Activated naive CD4-positive, alpha-beta T cell treated with anti-CD3 and anti-CD28 coated beads for 36 hours (primary cell): ENCODE results near the gene CATSPER1. TPM values are rescaled to one million over a fixed set of nuclear protein-coding genes. Genes with fewer than 3 reads are reported as not detected.

ENCODE experiments used
- CTCF ChIA-PET: fragments of 350-600 bp; sonication (Branson Sonifier 250); formaldehyde crosslinking; loops from one replicate; lab custom pipeline; 2021; ENCODE audit warnings: antibody characterized with exemption; lab: Charles Lee
- DNase-seq: peaks from one replicate; pipeline ENCODE4 v3.0.0-alpha.2; 2020
- H3K27ac Mint-ChIP-seq: one replicate; pipeline ENCODE4 v1.8.0; 2021; ENCODE audit warnings: mild to moderate bottlenecking, mixed read lengths
- H3K27me3 Mint-ChIP-seq: one replicate; pipeline ENCODE4 v1.8.0; 2021; ENCODE audit warnings: low read depth, mixed read lengths
- H3K36me3 Mint-ChIP-seq: one replicate; pipeline ENCODE4 v1.8.0; 2021; ENCODE audit warnings: low read depth, mixed read lengths
- H3K4me1 Mint-ChIP-seq: one replicate; pipeline ENCODE4 v1.8.0; 2021; ENCODE audit warnings: low read depth, mixed read lengths
- H3K4me3 Mint-ChIP-seq: one replicate; pipeline ENCODE4 v1.8.0; 2021; ENCODE audit warnings: mild to moderate bottlenecking, moderate library complexity, mixed read lengths
- H3K9me3 Mint-ChIP-seq: one replicate; pipeline ENCODE4 v1.8.0; 2021; ENCODE audit warnings: mixed read lengths
- intact Hi-C: fragments of 100-400 bp; cut with micrococcal nuclease; formaldehyde crosslinking; loops from one replicate; pipeline ENCODE4 v1.15.1; 2023
- total RNA-seq, 2 experiments: library from RNA; stranded (reverse); gene quantifications; one replicate each; pipeline ENCODE4 v1.2.3, GENCODE V29; 2021

CATSPER1 gene
- total RNA-seq, 2 experiments from 2014 or later = not detected

GRCh38 chr11:66067640-66068039 lies 41.4 kb upstream of the CATSPER1 start:
- Mint-ChIP-seq H3K4me3 (no peak overlapping the region), H3K27me3 (no peaks in the 10 kb centered on the region)

DNA sequence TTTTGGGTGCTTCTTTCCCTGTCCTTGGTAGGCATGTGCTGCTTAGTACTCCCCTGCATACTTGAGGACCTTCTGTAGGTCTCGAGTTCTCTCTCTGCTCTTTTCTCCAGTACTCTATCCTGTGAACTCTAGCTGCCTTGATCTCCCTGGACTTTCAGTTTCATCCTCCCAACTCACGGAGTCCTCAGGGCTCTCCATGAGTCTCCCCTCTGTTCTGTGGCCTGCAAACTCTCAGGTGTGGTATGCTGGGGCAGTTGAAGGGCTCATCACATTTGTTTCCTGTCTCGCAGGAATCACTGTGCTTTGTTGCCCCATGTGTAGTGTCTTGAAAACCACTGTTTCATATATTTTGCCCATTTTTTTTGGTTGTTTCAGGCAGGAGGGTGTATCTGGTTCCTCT lies 40.5 kb upstream of the CATSPER1 start:
- H3K27me3 Mint-ChIP-seq = no peaks in the 10 kb centered on the region
- CTCF ChIA-PET = interaction anchor here (0.6 to 6.4 kb wide), 10 partner anchors 13 to 134 kb away, joined by 3 to 61 read pairs (median 16); partner anchors contain the start of genes BANF1 and SF3B2
- DNase-seq = no peak
- H3K36me3 Mint-ChIP-seq = peaks cover 58% of the 10 kb centered on the region
- H3K9me3 Mint-ChIP-seq = no peaks in the 10 kb centered on the region
- H3K4me3 Mint-ChIP-seq = no peak overlapping the region
- intact Hi-C loops = no loop called here
- peak overlapping the region; percentile 82 for H3K27ac Mint-ChIP-seq
- H3K4me1 Mint-ChIP-seq = peaks cover 60% of the 10 kb centered on the region

More at GRCh38 chr11:66067640-66068039, 41.4 kb upstream of the CATSPER1 start:
- DNase-seq = no peak
- CTCF ChIA-PET = interaction anchor here (1.0 to 6.4 kb wide), 26 partner anchors 9 to 158 kb away, joined by 3 to 61 read pairs (median 6); partner anchors contain the start of genes BANF1 and SF3B2
- H3K27ac Mint-ChIP-seq = peak overlapping the region; percentile 97
- peaks cover 64% of the 10 kb centered on the region for H3K4me1 Mint-ChIP-seq
- intact Hi-C loops = loop anchor here (1.0 to 2.0 kb wide), 2 partner anchors 59 to 67 kb away; no protein-coding TSS in a partner anchor
- H3K9me3 Mint-ChIP-seq = no peaks in the 10 kb centered on the region
- peaks cover 60% of the 10 kb centered on the region for H3K36me3 Mint-ChIP-seq

- Mint-ChIP-seq H3K27ac (peak overlapping the region; percentile 68), H3K36me3 (peaks cover 73% of the 10 kb centered on the region), H3K9me3 (no peaks in the 10 kb centered on the region), H3K4me3 (no peak overlapping the region), H3K4me1 (peaks cover 78% of the 10 kb centered on the region), H3K27me3 (no peaks in the 10 kb centered on the region)
- intact Hi-C loops = no loop called here
- no peak for DNase-seq
- CTCF ChIA-PET = interaction anchor here (1.0 to 5.2 kb wide), 3 partner anchors 9 to 19 kb away, joined by 3 to 37 read pairs (median 19); no protein-coding TSS in a partner anchor
Observed at GRCh38 chr11:66064571-66064970, 38.3 kb upstream of the CATSPER1 start.

GRCh38 chr11:66063900-66064299 lies 37.6 kb upstream of the CATSPER1 start:
- H3K36me3 Mint-ChIP-seq = peaks cover 73% of the 10 kb centered on the region
- no peak overlapping the region for H3K27ac Mint-ChIP-seq
- H3K27me3 Mint-ChIP-seq = no peaks in the 10 kb centered on the region
- no peak overlapping the region for H3K4me3 Mint-ChIP-seq
- intact Hi-C loops = no loop called here
- peaks cover 77% of the 10 kb centered on the region for H3K4me1 Mint-ChIP-seq
- no peaks in the 10 kb centered on the region for H3K9me3 Mint-ChIP-seq
- CTCF ChIA-PET = interaction anchor here (0.5 to 2.4 kb wide), 2 partner anchors 18 to 294 kb away, joined by 5 to 19 read pairs; no protein-coding TSS in a partner anchor
- no peak for DNase-seq

DNA sequence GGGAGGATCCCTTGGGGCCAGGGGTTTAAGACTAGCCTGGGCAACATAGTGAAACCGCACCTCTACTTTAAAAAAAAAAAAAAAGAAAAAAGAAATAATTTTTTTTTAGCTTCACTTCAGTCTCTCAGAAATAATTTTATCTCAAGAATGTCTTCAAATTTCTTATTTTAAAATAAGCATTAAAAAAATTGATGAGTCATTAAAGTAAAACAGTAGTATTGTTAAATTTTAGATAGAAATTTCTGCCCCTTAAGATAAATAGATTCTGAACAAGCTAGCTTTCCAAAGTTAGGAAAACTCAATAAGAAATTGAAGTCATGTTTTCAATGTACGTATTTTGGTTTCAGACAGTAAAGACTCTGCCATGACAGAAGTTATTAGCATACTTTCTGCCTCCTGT lies 36.1 kb upstream of the CATSPER1 start:
- DNase-seq = no peak
- intact Hi-C loops = no loop called here
- H3K27me3 Mint-ChIP-seq = no peaks in the 10 kb centered on the region
- H3K4me1 Mint-ChIP-seq = peaks cover 69% of the 10 kb centered on the region
- CTCF ChIA-PET = interaction anchor here (0.7 to 2.4 kb wide), 3 partner anchors 11 to 95 kb away, joined by 3 to 19 read pairs (median 4); no protein-coding TSS in a partner anchor
- peaks cover 71% of the 10 kb centered on the region for H3K36me3 Mint-ChIP-seq
- peak overlapping the region; percentile 69 for H3K27ac Mint-ChIP-seq
- H3K4me3 Mint-ChIP-seq = no peak overlapping the region
- no peaks in the 10 kb centered on the region for H3K9me3 Mint-ChIP-seq

DNA sequence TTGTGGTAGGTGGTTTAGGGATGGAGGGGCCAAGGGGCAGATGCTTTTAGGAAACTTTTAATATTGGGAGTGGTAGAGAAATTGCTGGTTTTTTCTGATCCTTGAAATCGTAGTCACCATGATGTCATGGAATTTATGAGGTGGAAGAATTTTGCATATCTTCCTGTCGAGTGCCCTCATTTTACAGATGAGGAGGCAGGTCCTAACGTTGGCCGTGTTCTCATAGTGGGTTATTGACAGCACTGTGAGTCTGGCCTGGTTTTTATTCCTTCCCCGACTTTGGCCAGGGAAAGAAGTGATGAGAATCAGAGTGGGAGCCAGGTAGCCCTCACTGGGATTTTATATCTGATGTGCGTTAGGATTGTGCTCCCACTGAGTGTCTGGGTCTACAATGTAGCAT lies 35.0 kb upstream of the CATSPER1 start:
- H3K4me1 Mint-ChIP-seq = peaks cover 60% of the 10 kb centered on the region
- peak overlapping the region; percentile 82 for H3K27ac Mint-ChIP-seq
- no peaks in the 10 kb centered on the region for H3K27me3 Mint-ChIP-seq
- H3K4me3 Mint-ChIP-seq = peak overlapping the region; percentile 10
- H3K9me3 Mint-ChIP-seq = no peaks in the 10 kb centered on the region
- DNase-seq = no peak
- CTCF ChIA-PET = no interaction called here
- intact Hi-C loops = no loop called here
- H3K36me3 Mint-ChIP-seq = peaks cover 74% of the 10 kb centered on the region

DNA sequence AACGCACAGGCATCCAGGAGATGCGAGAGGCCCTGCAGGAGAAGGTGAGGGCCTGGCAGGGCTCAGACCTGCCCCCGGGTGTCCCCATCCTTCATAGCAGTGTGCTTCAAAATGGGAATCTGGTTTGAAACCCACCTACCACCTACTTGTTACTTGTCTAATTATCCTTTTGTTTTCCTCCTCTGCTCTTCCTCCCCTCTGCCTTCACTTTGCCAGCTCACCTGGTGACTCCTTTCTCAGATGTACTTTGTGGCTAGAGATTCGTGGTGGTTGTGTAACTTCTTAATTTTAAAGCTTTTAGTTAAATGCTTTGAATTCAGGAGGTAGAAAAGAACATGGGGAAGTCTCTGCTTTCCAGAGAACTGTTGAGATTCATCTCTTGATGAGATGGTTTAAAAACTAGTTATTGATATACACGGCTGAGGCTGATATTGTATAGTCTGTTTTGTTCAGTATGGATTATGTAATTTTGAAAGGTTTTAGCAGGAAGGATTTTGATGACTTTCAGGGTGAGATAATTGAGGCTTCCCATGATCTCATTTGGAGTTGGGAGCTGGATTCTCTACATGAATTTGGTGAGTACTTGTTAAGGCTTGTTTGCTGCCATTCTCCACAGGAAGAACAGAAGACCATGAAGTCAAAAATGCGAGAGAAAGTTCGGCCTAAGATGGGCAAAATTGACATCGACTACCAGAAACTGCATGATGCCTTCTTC lies 33.8 kb upstream of the CATSPER1 start:
- Mint-ChIP-seq H3K27ac (peak overlapping the region; percentile 82), H3K36me3 (peaks cover 75% of the 10 kb centered on the region), H3K4me3 (no peak overlapping the region), H3K27me3 (no peaks in the 10 kb centered on the region), H3K4me1 (peaks cover 58% of the 10 kb centered on the region), H3K9me3 (no peaks in the 10 kb centered on the region)
- DNase-seq = no peak
- intact Hi-C loops = no loop called here
- CTCF ChIA-PET = interaction anchor here (1.1 to 2.6 kb wide), 5 partner anchors 8 to 175 kb away, joined by 3 to 18 read pairs (median 5); no protein-coding TSS in a partner anchor

DNA sequence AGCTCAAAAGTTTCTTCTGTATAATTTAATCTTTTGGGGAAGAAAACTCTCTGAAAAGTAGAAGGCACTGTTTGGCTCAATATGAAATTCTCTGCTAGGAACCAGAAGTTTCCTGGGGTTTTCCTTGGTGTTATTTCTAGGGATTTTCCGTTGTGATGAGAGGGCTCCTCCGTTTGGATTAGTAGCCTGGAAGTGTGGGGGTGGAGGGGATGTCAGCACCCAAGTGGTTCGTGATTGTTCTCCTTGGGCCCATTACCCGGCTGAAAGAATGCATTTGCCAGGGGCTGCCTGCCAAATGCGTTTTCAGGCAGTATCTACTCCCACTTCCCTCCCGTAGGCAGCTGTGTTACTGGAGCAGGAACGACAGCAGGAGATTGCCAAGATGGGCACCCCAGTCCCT lies 30.2 kb upstream of the CATSPER1 start:
- no peaks in the 10 kb centered on the region for H3K27me3 Mint-ChIP-seq
- intact Hi-C loops = no loop called here
- peaks cover 53% of the 10 kb centered on the region for H3K4me1 Mint-ChIP-seq
- H3K9me3 Mint-ChIP-seq = no peaks in the 10 kb centered on the region
- no peak for DNase-seq
- H3K27ac Mint-ChIP-seq = peak overlapping the region; percentile 31
- peaks cover 65% of the 10 kb centered on the region for H3K36me3 Mint-ChIP-seq
- CTCF ChIA-PET = interaction anchor here (1.1 to 6.7 kb wide), 3 partner anchors 9 to 11 kb away, joined by 3 to 58 read pairs (median 29); no protein-coding TSS in a partner anchor
- no peak overlapping the region for H3K4me3 Mint-ChIP-seq

GRCh38 chr11:66055021-66055420 lies 28.7 kb upstream of the CATSPER1 start:
- Mint-ChIP-seq H3K9me3 (no peaks in the 10 kb centered on the region), H3K4me1 (peaks cover 48% of the 10 kb centered on the region), H3K36me3 (peaks cover 50% of the 10 kb centered on the region), H3K27ac (no peak overlapping the region), H3K4me3 (peak overlapping the region; percentile 47), H3K27me3 (no peaks in the 10 kb centered on the region)
- CTCF ChIA-PET = interaction anchor here (0.7 to 6.7 kb wide), 3 partner anchors 10 to 13 kb away, joined by 3 to 58 read pairs (median 29); no protein-coding TSS in a partner anchor
- DNase-seq = no peak
- intact Hi-C loops = no loop called here

- H3K9me3 Mint-ChIP-seq = no peaks in the 10 kb centered on the region
- H3K36me3 Mint-ChIP-seq = peaks cover 33% of the 10 kb centered on the region
- peak overlapping the region; percentile 96 for H3K27ac Mint-ChIP-seq
- CTCF ChIA-PET = interaction anchor here (0.6 to 6.7 kb wide), 13 partner anchors 7 to 340 kb away, joined by 3 to 58 read pairs (median 3); partner anchors contain the start of gene KAT5
- DNase-seq = no peak
- H3K4me3 Mint-ChIP-seq = peak overlapping the region; percentile 99
- intact Hi-C loops = loop anchor here (1.0 to 5.0 kb wide), 7 partner anchors 17 to 206 kb away; partner anchors contain the start of genes BANF1, C11orf68, CCDC85B and DRAP1
- H3K27me3 Mint-ChIP-seq = peaks cover 7% of the 10 kb centered on the region
- peaks cover 41% of the 10 kb centered on the region for H3K4me1 Mint-ChIP-seq
Observed at GRCh38 chr11:66052664-66052982, 26.3 kb upstream of the CATSPER1 start.

- peaks cover 29% of the 10 kb centered on the region for H3K36me3 Mint-ChIP-seq
Observed at GRCh38 chr11:66051766-66052663, 25.7 kb upstream of the CATSPER1 start, which contains the start of gene SF3B2. Gene SF3B2, plus strand, starts transcription at chr11:66052364. Its CDS starts 21 bp downstream, at chr11:66052385.

More at GRCh38 chr11:66051766-66052663, 25.7 kb upstream of the CATSPER1 start, which contains the start of gene SF3B2:
- Mint-ChIP-seq H3K9me3 (no peaks in the 10 kb centered on the region), H3K4me1 (peaks cover 41% of the 10 kb centered on the region), H3K4me3 (peak within 1 kb of the TSS; percentile 99), H3K27ac (peak within 1 kb of the TSS; percentile 96), H3K27me3 (peaks cover 7% of the 10 kb centered on the region)
- DNase-seq = peak; percentile 98
- CTCF ChIA-PET = interaction anchor here (0.6 to 6.7 kb wide), 16 partner anchors 7 to 340 kb away, joined by 3 to 58 read pairs (median 3); partner anchors contain the start of genes KAT5 and PACS1
- intact Hi-C loops = loop anchor here (1.0 to 5.0 kb wide), 7 partner anchors 17 to 206 kb away; partner anchors contain the start of genes BANF1, C11orf68, CCDC85B and DRAP1
